K562 (cell line): ENCODE results near the gene OR10H3. TPM values are rescaled to one million over a fixed set of nuclear protein-coding genes. Genes with fewer than 3 reads are reported as not detected.

Experiments
- ATAC-seq: fragments of 200-7000 bp; cut with Tn5 transposase; 3 replicates; pipeline ENCODE4 v1.9.1; 2020; ENCODE audit warnings: moderate library complexity
- BruUV-seq: library from RNA; stranded (reverse); fragments of 400-500 nt; replicated peaks from 2 replicates; lab custom pipeline; 2021; lab: Mats Ljungman, UMichigan
- CTCF ChIA-PET: fragments of 300-600 bp; formaldehyde crosslinking; extraction: SDS; loops from one replicate; lab custom pipeline; 2021; ENCODE audit warnings: low intra/inter-chr PET ratio; lab: Yijun Ruan, JAX
- POLR2A ChIA-PET: fragments of 300-600, 350-650 bp; sonication (Branson Sonifier 250); formaldehyde crosslinking; extraction: SDS; loops from one replicate; lab custom pipeline; 2021; ENCODE audit warnings: antibody characterized with exemption, inconsistent platforms; lab: Yijun Ruan, JAX
- DNase-seq, 4 experiments: peaks; one replicate each; pipeline versions ENCODE4 v3.0.0 to v3.0.0-alpha.2; 2011 to 2018; ENCODE audit warnings: low spot score in 3 of 4, mixed read lengths in 3 of 4; ENCODE audit errors: extremely low read depth in 1 of 4
- FAIRE-seq: peaks from 2 replicates; lab custom pipeline; 2011; peaks lifted over from hg19 to GRCh38; lab: Jason Lieb, UNC
- H2AFZ ChIP-seq: 2 replicates; pipeline ENCODE4 v1.6.0; 2011; ENCODE audit warnings: low read depth, low read length, control low read depth, inconsistent platforms
- H3K27ac ChIP-seq: fragments of 200-600 bp; 3 replicates; pipeline ENCODE4 v1.8.0; 2011; ENCODE audit warnings: low read depth, mild to moderate bottlenecking, control low read depth, inconsistent platforms, low read length, moderate library complexity, mixed read lengths; ENCODE audit errors: extremely low read depth
- H3K27me3 ChIP-seq, 2 experiments: fragments of 300-600 bp in 1 of 2; 2 replicates in 1 of 2; 3 replicates in 1 of 2; pipeline versions ENCODE4 v1.6.0 to v1.8.0; 2011; ENCODE audit warnings: inconsistent platforms in 2 of 2, low read length in 2 of 2, mild to moderate bottlenecking in 1 of 2, mixed read lengths in 1 of 2, moderate library complexity in 1 of 2; ENCODE audit not compliant: control insufficient read depth in 2 of 2, insufficient read depth in 2 of 2
- H3K36me3 ChIP-seq: fragments of 300-600 bp; 3 replicates; pipeline ENCODE4 v1.8.0; 2011; ENCODE audit warnings: mild to moderate bottlenecking, low read length, inconsistent platforms; ENCODE audit not compliant: control insufficient read depth, insufficient read depth
- H3K4me1 ChIP-seq, 2 experiments: fragments of 200-600 bp in 1 of 2; replicated peaks in 1 of 2; 2 replicates in 1 of 2; 3 replicates in 1 of 2; pipeline versions ENCODE4 v1.5.1 to v1.8.0; 2011; ENCODE audit warnings: inconsistent platforms in 2 of 2, low read length in 2 of 2, mild to moderate bottlenecking in 1 of 2, mixed read lengths in 1 of 2, moderate library complexity in 1 of 2; ENCODE audit not compliant: control insufficient read depth in 2 of 2, insufficient read depth in 2 of 2
- H3K4me2 ChIP-seq: 2 replicates; pipeline ENCODE4 v1.6.1; 2011; ENCODE audit warnings: low read length, control low read depth, inconsistent platforms, mixed read lengths; ENCODE audit not compliant: insufficient read depth
- H3K4me3 ChIP-seq: fragments of 200-600 bp; sonication (generic), shearing (Covaris generic); 2 replicates; pipeline ENCODE4 v1.5.1; 2016; ENCODE audit warnings: control low read depth, inconsistent platforms
- H3K79me2 ChIP-seq: fragments of 200-600 bp; 3 replicates; pipeline ENCODE4 v1.8.0; 2011; ENCODE audit warnings: low read length, inconsistent platforms; ENCODE audit not compliant: control insufficient read depth, insufficient read depth
- H3K9ac ChIP-seq, 2 experiments: 2 replicates each; pipeline versions ENCODE4 v1.6.0 to v1.6.1; 2011; ENCODE audit warnings: low read depth in 2 of 2, low read length in 2 of 2, control low read depth in 1 of 2, inconsistent platforms in 1 of 2, mild to moderate bottlenecking in 1 of 2, mixed read lengths in 1 of 2; ENCODE audit not compliant: insufficient read depth in 1 of 2
- H3K9me1 ChIP-seq: one replicate; pipeline ENCODE4 v1.6.0; 2011; ENCODE audit warnings: inconsistent platforms, mild to moderate bottlenecking, low read length, moderate library complexity; ENCODE audit not compliant: control insufficient read depth, insufficient read depth
- H3K9me3 ChIP-seq: replicated peaks from 2 replicates; pipeline ENCODE4 v1.5.1; 2011; ENCODE audit warnings: low read depth, low read length, inconsistent platforms; ENCODE audit not compliant: control insufficient read depth, insufficient read depth
- H4K20me1 ChIP-seq: replicated peaks from 2 replicates; pipeline ENCODE4 v1.6.1; 2011; ENCODE audit warnings: low read length, inconsistent platforms, mixed read lengths; ENCODE audit not compliant: control insufficient read depth, insufficient read depth
- DIDO1 ChIP-seq: fragments of 450-650 bp; IDR thresholded peaks from 2 replicates; pipeline ENCODE4 v1.6.1; 2016; ENCODE audit warnings: low read depth, missing biosample characterization, missing genetic modification characterization
- HDAC8 ChIP-seq: fragments of 450-650 bp; IDR thresholded peaks from 2 replicates; pipeline ENCODE4 v1.6.1; 2016; ENCODE audit warnings: mild to moderate bottlenecking, missing genetic modification characterization, moderate library complexity, missing compliant biosample characterization
- HMBOX1 ChIP-seq: sonication (generic); IDR thresholded peaks from 2 replicates; pipeline ENCODE4 v1.6.1; 2016
- LCOR ChIP-seq: sonication (generic); formaldehyde crosslinking; IDR thresholded peaks from 2 replicates; pipeline ENCODE4 v1.8.0; 2022; ENCODE audit warnings: mild to moderate bottlenecking, missing genetic modification reagents
- NR3C1 ChIP-seq: sonication (generic); formaldehyde crosslinking; IDR thresholded peaks from 2 replicates; pipeline ENCODE4 v1.8.1; 2022; ENCODE audit warnings: missing genetic modification reagents
- PREB ChIP-seq: sonication (generic); formaldehyde crosslinking; IDR thresholded peaks from 2 replicates; pipeline ENCODE4 v1.8.1; 2023; ENCODE audit warnings: mild to moderate bottlenecking, missing genetic modification reagents
- SRSF7 ChIP-seq: fragments of 200-400 bp; formaldehyde crosslinking; optimal IDR thresholded peaks from 2 replicates; pipeline ENCODE3; 2017; ENCODE audit warnings: mild to moderate bottlenecking, low read depth, low read length
- TAF7 ChIP-seq: fragments of 450-650 bp; IDR thresholded peaks from 2 replicates; pipeline ENCODE4 v1.6.1; 2016; ENCODE audit warnings: missing genetic modification characterization, missing compliant biosample characterization
- TBP ChIP-seq: optimal IDR thresholded peaks from 2 replicates; pipeline ENCODE3; 2011; ENCODE audit warnings: low read depth, low read length, improper control_type of control experiment
- ZNF12 ChIP-seq: sonication (generic); formaldehyde crosslinking; IDR thresholded peaks from 2 replicates; pipeline ENCODE4 v1.4.0; 2020; ENCODE audit warnings: mild to moderate bottlenecking, missing genetic modification reagents
- ZSCAN32 ChIP-seq: fragments of 450-650 bp; formaldehyde crosslinking; IDR thresholded peaks from 2 replicates; pipeline ENCODE4 v1.4.0; 2020; ENCODE audit warnings: mild to moderate bottlenecking, moderate library complexity
- WGBS: fragments of 100-300 bp; shearing (Covaris generic); methylation state at CpG from one replicate; pipeline ENCODE4 v1.1.6; 2016; ENCODE audit warnings: low coverage, mixed read lengths; ENCODE audit not compliant: insufficient coverage; ENCODE audit errors: missing lambda C conversion rate; 5-methylcytosine and 5-hydroxymethylcytosine counted together
- in situ Hi-C: fragments of 300-500 bp; cut with MboI; formaldehyde crosslinking; loops from 4 replicates; pipeline ENCODE4 v1.15.0; 2018; ENCODE audit warnings: inconsistent platforms, mixed read lengths
- intact Hi-C: fragments of 100-400 bp; cut with micrococcal nuclease; formaldehyde crosslinking; loops from 2 replicates; pipeline ENCODE4 v1.14.2; 2022
- polyA plus RNA-seq, 8 experiments: library from polyadenylated mRNA; depleted of rRNA in 4 of 8; stranded (reverse) in 5 of 8; unstranded in 3 of 8; fragments of >200 nt; fragmentation: Nextera tagmentation in 2 of 8; fragmentation: Illumina TruSeq in 1 of 8; extraction: Ambion mirVana in 2 of 8; extraction: Trizol in 1 of 8; gene quantifications; 2 replicates each; pipeline versions ENCODE4 v1.2.1 to v1.2.3, GENCODE V29; 2011 to 2014; ENCODE audit warnings: inconsistent platforms in 1 of 8, missing spikeins in 1 of 8
- total RNA-seq, 7 experiments: library from RNA; depleted of rRNA in 6 of 7; stranded (reverse); fragments of >200 nt in 6 of 7; fragmentation: Illumina TruSeq in 2 of 7; extraction: Trizol in 2 of 7; gene quantifications; 2 replicates each; pipeline versions ENCODE4 v1.2.1 to v1.2.3, GENCODE V29; 2011 to 2021; ENCODE audit warnings: low replicate concordance in 1 of 7

Gene OR10H3
- total and polyA plus RNA-seq, 9 of the 15 experiments (the other 6 are each of a cell fraction or from before 2014, with no cell fraction given): not detected

- intact Hi-C loops: no loop called here
- Histone ChIP-seq H3K79me2 (no peaks in the 10 kb centered on the region), H3K4me2 (no peak overlapping the region), H3K4me1 (no peaks in the 10 kb centered on the region), H2AFZ (no peak overlapping the region), H4K20me1 (no peaks in the 10 kb centered on the region; the same call in 1 of the 2 replicates), H3K9me3 (no peaks in the 10 kb centered on the region)
- no TSS peak for BruUV-seq
- POLR2A ChIA-PET: no interaction called here
- TF ChIP-seq LCOR (CRISPR knock-in tag): no peak
- TF ChIP-seq SRSF7: no peak
- TF ChIP-seq HDAC8 (tag): no peak
- TF ChIP-seq ZNF12: no peak
- no peak for TF ChIP-seq ZSCAN32 (CRISPR knock-in tag)
- no peak for TF ChIP-seq TBP
- TF ChIP-seq PREB (CRISPR knock-in tag): no peak
- TF ChIP-seq DIDO1: no peak
- no peak for TF ChIP-seq NR3C1 (CRISPR knock-in tag)
- TF ChIP-seq HMBOX1: no peak
- no peak for TF ChIP-seq TAF7 (tag)
- TF ChIP-seq, all 486 proteins: peak for 0
- Histone ChIP-seq H3K9ac (no peak overlapping the region), H3K27ac (no peak overlapping the region), H3K36me3 (no peaks in the 10 kb centered on the region), H3K4me3 (no peak overlapping the region), H3K27me3 (no peaks in the 10 kb centered on the region), H3K9me1 (no peaks in the 10 kb centered on the region)
- no peak for DNase-seq
- in situ Hi-C loops: no loop called here
- 0% methylated on average over 1 of the region's 1 CpG for WGBS
- no peak for ATAC-seq
- FAIRE-seq: no peak
- CTCF ChIA-PET: no interaction called here
Observed at GRCh38 chr19:15715642-15716041, 22.1 kb upstream of the OR10H3 start.
